Sigmoid colon (tissue), 7 donors: ENCODE data around the gene PADI2. TPM values are rescaled to one million over a fixed set of nuclear protein-coding genes. Genes with fewer than 3 reads are reported as not detected.

Experiments
- DNase-seq: peaks from one replicate; pipeline ENCODE4 v3.0.0-alpha.2; 2019
- H3K27ac ChIP-seq, 4 donors: fragments of 200-600 bp; sonication (generic); one replicate each; pipeline ENCODE4 v1.5.1; 2016 to 2019; ENCODE audit warnings: mild to moderate bottlenecking in 1 of 4
- H3K27me3 ChIP-seq, 3 donors: fragments of 200-600 bp; sonication (generic); one replicate each; pipeline ENCODE4 v1.5.1; 2019; ENCODE audit warnings: mild to moderate bottlenecking in 1 of 3
- H3K36me3 ChIP-seq, 4 donors: fragments of 200-600 bp; sonication (generic); one replicate each; pipeline ENCODE4 v1.5.1; 2016 to 2019
- H3K4me1 ChIP-seq, 4 donors: fragments of 200-600 bp; sonication (generic); one replicate each; pipeline ENCODE4 v1.5.1; 2017 to 2019
- H3K4me3 ChIP-seq, 4 donors: fragments of 200-600 bp; sonication (generic); one replicate each; pipeline ENCODE4 v1.5.1; 2017 to 2019; ENCODE audit warnings: mild to moderate bottlenecking in 2 of 4, moderate library complexity in 1 of 4
- H3K9me3 ChIP-seq, 4 donors: fragments of 200-600 bp in 3 of 4; sonication (generic) in 3 of 4; one replicate each; pipeline versions ENCODE4 v1.5.1 to v1.6.1; 2013 to 2019
- EP300 ChIP-seq, 4 donors: sonication (generic); formaldehyde crosslinking; IDR thresholded peaks; one replicate each; pipeline ENCODE4 v1.6.1; 2017; ENCODE audit warnings: antibody characterized with exemption in 4 of 4
- POLR2A ChIP-seq, 2 donors: fragments of 450-650 bp; IDR thresholded peaks; one replicate each; pipeline ENCODE4 v1.6.1; 2016; ENCODE audit warnings: antibody characterized with exemption in 2 of 2, mild to moderate bottlenecking in 2 of 2, moderate library complexity in 2 of 2
- POLR2AphosphoS5 ChIP-seq, 4 donors: sonication (generic); formaldehyde crosslinking; IDR thresholded peaks; one replicate each; pipeline ENCODE4 v1.6.1; 2017; ENCODE audit warnings: antibody characterized with exemption in 4 of 4
- WGBS, 2 donors: extraction: QIAGEN DNeasy Blood & Tissue Kit; methylation state at CpG; one replicate each; pipeline ENCODE4 v1.1.7; 2013; 5-methylcytosine and 5-hydroxymethylcytosine counted together
- intact Hi-C: fragments of 100-400 bp; cut with DNase I; formaldehyde crosslinking; loops from one replicate; pipeline ENCODE4 v1.15.1; 2023
- polyA plus RNA-seq, 3 donors: library from polyadenylated mRNA; stranded (reverse); fragments of 200-250 nt; gene quantifications; one replicate each; pipeline ENCODE4 v1.2.3, GENCODE V29; 2013
- total RNA-seq, 4 donors: library from RNA; depleted of rRNA; stranded (reverse); fragments of >200 nt; gene quantifications; one replicate each; pipeline ENCODE4 v1.1.0, GENCODE V29; 2016
- TF ChIP-seq, protein P1 (sequence below), 4 experiments: fragments of 450-650 bp in 3 of 4; fragments of 200-600 bp in 1 of 4; IDR thresholded peaks; one replicate each; pipeline ENCODE4 v1.5.1; 2016 to 2019; ENCODE audit warnings: antibody characterized with exemption in 4 of 4, mild to moderate bottlenecking in 3 of 4, moderate library complexity in 2 of 4
- donor health status: healthy with polysubstance abuse.
- donor health status: Bipolar disorder and iron deficiency.
- donor health status: healthy.

Gene PADI2
- total and polyA plus RNA-seq, 7 donors: 0.27 to 169 (median 1.1) TPM

DNA sequence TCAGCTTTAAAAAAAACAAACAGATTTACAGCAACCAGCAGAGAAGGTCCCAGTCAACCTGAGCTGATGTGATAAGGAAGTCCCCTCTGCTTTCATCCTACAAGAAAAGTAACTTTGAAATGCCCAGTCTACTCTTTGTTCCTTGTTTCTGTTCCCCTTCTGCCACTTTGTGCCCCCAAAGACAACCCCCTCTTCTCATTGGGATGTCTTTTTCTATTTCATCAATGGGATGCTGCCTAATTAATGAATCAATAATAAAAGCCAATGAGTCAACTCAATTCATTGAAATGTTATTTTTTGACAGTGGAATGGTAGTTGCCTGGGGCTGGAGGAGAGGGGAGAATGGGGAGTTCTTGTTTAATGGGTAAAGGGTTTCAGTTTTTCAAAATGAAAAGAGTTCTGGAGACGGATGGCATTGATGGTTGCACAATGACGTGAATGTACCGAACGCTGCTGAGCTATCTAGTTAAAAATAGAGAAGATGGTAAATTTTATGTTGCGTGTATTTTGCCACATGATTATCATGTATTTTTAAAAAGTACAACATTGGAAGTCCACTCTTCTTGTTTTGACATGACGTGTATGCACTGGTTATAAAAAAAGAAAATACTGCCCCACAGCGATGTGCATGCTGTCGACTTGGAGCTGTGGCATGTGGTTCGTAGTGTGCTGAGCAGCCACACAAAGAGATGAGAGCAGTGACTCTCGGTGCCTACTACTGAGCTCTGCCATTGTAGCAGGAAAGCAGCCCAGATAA, 22.4 kb upstream of the PADI2 start:
- Histone ChIP-seq H3K36me3 (no peaks in the 10 kb centered on the region), H3K27ac (no peak overlapping the region), H3K9me3 (no peaks in the 10 kb centered on the region), H3K4me3 (no peak overlapping the region), H3K4me1 (no peaks in the 10 kb centered on the region), H3K27me3 (peaks cover 0 to 4% (median 0%) of the 10 kb centered on the region in 3 donors)
- 76 to 89% methylated on average over 10 of the region's 10 CpGs for WGBS, 2 donors
- no peak for DNase-seq
- intact Hi-C loops: no loop called here
- TF ChIP-seq EP300 (IDR thresholded peaks at IDR 0.05) (no peak), POLR2A (IDR thresholded peaks at IDR 0.05) (no peak), POLR2AphosphoS5 (IDR thresholded peaks at IDR 0.05) (no peak)
- TF ChIP-seq, protein P1, sequence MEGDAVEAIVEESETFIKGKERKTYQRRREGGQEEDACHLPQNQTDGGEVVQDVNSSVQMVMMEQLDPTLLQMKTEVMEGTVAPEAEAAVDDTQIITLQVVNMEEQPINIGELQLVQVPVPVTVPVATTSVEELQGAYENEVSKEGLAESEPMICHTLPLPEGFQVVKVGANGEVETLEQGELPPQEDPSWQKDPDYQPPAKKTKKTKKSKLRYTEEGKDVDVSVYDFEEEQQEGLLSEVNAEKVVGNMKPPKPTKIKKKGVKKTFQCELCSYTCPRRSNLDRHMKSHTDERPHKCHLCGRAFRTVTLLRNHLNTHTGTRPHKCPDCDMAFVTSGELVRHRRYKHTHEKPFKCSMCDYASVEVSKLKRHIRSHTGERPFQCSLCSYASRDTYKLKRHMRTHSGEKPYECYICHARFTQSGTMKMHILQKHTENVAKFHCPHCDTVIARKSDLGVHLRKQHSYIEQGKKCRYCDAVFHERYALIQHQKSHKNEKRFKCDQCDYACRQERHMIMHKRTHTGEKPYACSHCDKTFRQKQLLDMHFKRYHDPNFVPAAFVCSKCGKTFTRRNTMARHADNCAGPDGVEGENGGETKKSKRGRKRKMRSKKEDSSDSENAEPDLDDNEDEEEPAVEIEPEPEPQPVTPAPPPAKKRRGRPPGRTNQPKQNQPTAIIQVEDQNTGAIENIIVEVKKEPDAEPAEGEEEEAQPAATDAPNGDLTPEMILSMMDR (IDR thresholded peaks at IDR 0.05): no peak

DNA sequence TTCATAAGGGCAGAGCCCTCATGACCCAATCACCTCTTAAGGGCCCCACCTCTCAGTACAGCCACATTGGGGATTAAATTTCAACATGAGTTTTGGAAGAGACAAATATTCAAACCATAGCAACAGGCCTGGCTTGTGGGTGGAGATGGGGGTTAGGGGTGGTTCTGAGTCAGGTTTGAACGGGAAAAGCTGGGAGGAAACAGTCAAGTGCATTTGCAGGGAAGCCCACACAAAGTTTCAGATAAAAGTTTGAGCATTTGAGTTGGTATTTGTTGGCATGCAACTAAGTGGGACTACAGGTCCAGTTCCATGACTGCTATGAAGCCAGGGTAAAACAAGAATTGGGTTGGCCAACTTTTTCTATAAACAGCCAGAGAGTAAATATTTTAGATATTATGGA, 21.0 kb upstream of the PADI2 start:
- no peak for TF ChIP-seq POLR2A (IDR thresholded peaks at IDR 0.05)
- TF ChIP-seq POLR2AphosphoS5 (IDR thresholded peaks at IDR 0.05): no peak
- no peak for TF ChIP-seq EP300 (IDR thresholded peaks at IDR 0.05)
- intact Hi-C loops: no loop called here
- no peaks in the 10 kb centered on the region for H3K4me1 ChIP-seq
- DNase-seq: no peak
- peaks cover 0 to 4% (median 0%) of the 10 kb centered on the region in 3 donors for H3K27me3 ChIP-seq
- H3K27ac ChIP-seq: no peak overlapping the region
- H3K4me3 ChIP-seq: no peak overlapping the region
- no peaks in the 10 kb centered on the region for H3K36me3 ChIP-seq
- no peaks in the 10 kb centered on the region for H3K9me3 ChIP-seq
- WGBS, 2 donors: 50 to 65% methylated on average over 1 of the region's 1 CpG

DNA sequence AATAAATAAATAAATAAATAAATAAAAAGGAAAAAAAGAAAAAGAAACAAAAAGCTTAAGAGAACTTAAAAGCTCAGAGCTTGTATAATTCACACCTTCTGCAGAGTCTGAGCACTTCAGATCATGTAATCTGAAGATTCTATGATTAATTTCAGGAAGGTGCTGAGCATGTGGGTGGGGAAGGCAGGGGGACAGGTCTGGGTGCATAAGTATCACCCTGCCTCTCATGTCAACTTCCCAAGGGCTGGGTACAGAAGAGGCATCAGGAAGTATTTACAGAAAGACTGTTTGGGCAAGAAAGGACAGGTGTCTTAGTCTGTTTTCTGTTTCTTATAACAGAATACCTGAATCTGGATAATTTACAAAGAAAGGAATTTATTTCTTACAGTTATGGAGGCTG, 20.4 kb upstream of the PADI2 start:
- intact Hi-C loops: no loop called here

DNA sequence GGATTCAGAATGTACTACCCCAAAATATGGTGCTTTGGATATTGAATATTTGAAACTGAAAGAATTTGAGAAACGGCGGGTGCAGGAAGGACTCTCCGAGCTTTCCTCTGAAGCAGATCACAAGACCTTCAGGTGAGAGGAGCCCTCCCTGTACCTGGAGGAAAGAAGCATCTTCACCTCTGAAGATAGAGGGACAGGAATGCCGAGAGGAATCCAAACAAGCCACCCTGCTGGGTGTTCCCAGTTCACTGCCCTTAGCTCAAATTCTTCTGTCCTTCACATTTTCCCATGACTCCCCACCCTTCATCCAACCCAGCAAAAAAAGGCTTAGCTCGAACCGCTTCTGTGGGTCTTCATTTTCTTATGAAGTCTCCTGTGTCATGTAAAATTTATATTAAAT, 18.2 kb upstream of the PADI2 start:
- no peak for TF ChIP-seq EP300 (IDR thresholded peaks at IDR 0.05)
- no peak for TF ChIP-seq POLR2AphosphoS5 (IDR thresholded peaks at IDR 0.05)
- TF ChIP-seq, protein P1 (IDR thresholded peaks at IDR 0.05): no peak
- TF ChIP-seq POLR2A (IDR thresholded peaks at IDR 0.05): no peak
- Histone ChIP-seq H3K36me3 (no peaks in the 10 kb centered on the region), H3K4me1 (no peaks in the 10 kb centered on the region), H3K27ac (no peak overlapping the region), H3K4me3 (no peak overlapping the region), H3K9me3 (no peaks in the 10 kb centered on the region), H3K27me3 (peaks cover 0 to 4% (median 0%) of the 10 kb centered on the region in 3 donors)
- intact Hi-C loops: no loop called here
- no peak for DNase-seq
- WGBS, 2 donors: 65 to 68% methylated on average over 6 of the region's 6 CpGs

More for the DNA sequence above, 20.4 kb upstream of the PADI2 start:
- no peaks in the 10 kb centered on the region for H3K9me3 ChIP-seq
- TF ChIP-seq POLR2AphosphoS5 (IDR thresholded peaks at IDR 0.05) (no peak), POLR2A (IDR thresholded peaks at IDR 0.05) (no peak), EP300 (IDR thresholded peaks at IDR 0.05) (no peak)
- TF ChIP-seq, protein P1 (IDR thresholded peaks at IDR 0.05): no peak
- no peaks in the 10 kb centered on the region for H3K4me1 ChIP-seq
- no peak for DNase-seq
- peaks cover 0 to 4% (median 0%) of the 10 kb centered on the region in 3 donors for H3K27me3 ChIP-seq
- no peaks in the 10 kb centered on the region for H3K36me3 ChIP-seq
- H3K4me3 ChIP-seq: no peak overlapping the region
- H3K27ac ChIP-seq: no peak overlapping the region

DNA sequence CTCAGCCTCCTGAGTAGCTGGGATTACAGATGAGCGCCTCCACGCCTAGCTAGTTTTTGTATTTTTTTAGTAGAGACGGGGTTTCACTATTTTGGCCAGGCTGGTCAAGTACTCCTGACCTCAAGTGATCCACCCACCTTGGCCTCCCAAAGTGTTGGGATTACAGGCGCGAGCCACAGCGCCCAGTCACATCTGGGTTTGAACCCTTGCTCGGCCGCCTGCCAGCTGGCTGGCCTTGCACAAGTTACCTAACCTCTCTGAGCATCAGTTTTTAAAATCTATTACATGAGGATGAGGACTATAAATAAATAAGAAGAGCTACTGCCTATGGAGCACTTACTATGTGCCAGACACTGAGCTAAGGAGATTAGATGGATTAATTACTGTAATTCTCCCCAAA, 17.7 kb upstream of the PADI2 start:
- TF ChIP-seq EP300 (IDR thresholded peaks at IDR 0.05) (no peak), POLR2A (IDR thresholded peaks at IDR 0.05) (no peak), POLR2AphosphoS5 (IDR thresholded peaks at IDR 0.05) (no peak)
- TF ChIP-seq, protein P1 (IDR thresholded peaks at IDR 0.05): no peak
- Histone ChIP-seq H3K27me3 (peaks cover 0 to 4% (median 0%) of the 10 kb centered on the region in 3 donors), H3K9me3 (no peaks in the 10 kb centered on the region), H3K36me3 (no peaks in the 10 kb centered on the region), H3K4me1 (no peaks in the 10 kb centered on the region), H3K27ac (no peak overlapping the region), H3K4me3 (no peak overlapping the region)
- WGBS, 2 donors: 87 to 93% methylated on average over 8 of the region's 8 CpGs
- DNase-seq: no peak
- intact Hi-C loops: no loop called here
